GM19023 (cell line): ENCODE measurements around the gene USP12.
"Not testable (repeated sequence)": the region's sequence is repeated elsewhere in the genome, so short reads cannot be mapped to it uniquely, and the experiment has no call there.

Experiments used
- ATAC-seq: cut with Tn5 transposase; IDR thresholded peaks from one replicate; pipeline ENCODE4 v1.9.1; 2021; ENCODE audit warnings: mild to moderate bottlenecking, moderate library complexity; ENCODE audit not compliant: unreplicated experiment

Gene USP12

DNA sequence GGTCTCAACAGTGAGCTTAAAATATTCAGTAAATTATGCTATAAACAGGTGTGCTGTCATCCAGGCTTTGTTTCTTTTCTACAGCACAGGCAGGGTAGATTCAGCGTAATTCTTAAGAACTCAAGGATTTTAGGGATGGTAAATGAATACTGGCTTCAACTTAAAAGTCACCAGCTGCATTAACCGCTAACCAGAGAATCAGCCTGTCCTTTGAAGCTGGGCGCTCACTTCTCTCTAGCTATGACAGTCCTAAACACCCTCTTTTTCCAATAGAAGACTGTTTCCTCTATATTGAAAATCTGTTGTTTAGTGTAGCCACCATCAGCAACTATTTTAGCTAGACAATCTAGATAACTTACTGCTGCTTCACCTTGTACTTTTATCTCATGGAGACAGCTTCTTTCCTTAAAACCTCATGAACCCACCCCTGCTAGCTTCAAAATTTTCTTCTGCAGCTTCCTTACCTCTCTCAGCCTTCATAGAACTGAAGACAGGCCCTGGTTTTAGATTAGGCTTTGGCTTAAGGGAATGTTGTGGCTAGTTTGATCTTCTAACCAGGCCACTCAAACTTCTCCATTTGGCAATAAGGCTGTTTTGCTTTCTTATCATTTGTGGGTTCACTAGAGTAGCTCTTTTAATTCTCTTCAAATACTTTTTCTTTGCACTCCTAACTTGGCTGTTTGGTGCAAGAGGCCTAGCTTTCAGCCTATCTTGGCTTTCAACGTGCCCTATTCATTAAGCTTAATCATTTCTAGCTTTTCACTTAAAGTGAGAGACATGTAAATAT is 89.5 kb downstream of the USP12 start:
- no peak for ATAC-seq

DNA sequence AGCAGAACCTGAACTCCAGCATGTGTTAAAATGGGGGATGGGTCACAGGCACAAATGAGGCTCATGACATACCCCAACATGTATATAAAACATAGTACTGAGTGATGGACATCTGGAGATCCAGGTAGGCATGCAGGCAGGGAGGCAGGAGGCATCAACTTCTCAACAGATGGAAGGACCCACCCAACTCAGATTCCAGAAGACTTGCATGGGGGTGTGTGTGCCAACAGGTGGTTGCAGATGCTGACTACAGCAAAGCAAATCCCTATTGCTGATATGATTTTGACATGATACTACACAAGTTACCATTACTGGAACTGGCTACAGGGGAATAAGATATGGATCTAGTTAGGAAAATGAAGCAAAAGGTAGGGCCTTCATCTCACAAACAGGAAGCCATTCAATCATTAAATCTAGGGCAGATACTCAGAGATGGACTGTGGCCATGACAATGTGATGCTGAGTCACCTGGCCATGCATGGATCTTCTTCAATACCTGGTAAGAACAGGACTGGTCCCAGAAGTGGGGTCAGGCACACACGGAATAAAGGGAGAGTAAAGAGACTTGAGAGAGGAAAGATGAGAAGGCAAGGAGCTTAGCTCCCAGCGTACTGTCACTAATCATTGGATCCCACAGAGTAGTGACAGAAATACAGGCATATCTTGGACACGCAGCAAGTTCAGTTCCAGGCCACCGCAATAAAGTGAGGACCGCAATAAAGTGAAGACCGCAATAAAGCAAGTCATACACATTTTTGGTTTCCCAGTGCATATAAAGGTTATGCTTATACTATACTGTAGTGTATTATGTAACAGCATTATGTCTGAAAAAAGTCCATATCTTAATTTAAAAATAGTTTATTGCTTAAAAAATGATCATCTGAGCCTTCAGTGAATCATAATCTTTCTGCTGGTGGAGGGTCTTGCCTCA is 91.3 kb downstream of the USP12 start:
- no peak for ATAC-seq

DNA sequence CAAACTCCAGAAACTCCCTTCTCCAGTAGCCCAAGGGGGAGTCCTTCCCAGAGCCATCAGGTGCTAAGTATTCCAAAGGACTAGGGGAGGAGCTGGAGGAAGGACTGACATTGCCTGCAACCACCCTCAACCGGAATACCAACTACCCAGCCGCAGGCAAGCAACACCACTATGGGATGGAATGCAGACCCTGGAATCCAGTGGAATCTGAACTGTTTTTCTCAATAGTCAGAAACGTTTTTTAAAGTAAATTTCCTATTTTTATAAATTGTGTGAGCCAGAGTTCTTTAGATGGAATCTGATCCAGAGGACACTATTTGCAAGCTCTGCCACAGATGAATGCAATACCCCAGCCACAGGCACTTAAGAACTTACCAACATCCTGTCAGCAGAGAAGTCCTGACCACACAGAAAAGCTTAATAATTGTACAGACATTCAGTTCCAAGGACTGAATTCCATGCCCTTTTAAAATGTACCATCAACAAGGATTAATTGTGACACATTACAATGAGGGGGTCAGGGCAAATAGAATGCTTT is 92.1 kb downstream of the USP12 start:
- ATAC-seq: no peak

DNA sequence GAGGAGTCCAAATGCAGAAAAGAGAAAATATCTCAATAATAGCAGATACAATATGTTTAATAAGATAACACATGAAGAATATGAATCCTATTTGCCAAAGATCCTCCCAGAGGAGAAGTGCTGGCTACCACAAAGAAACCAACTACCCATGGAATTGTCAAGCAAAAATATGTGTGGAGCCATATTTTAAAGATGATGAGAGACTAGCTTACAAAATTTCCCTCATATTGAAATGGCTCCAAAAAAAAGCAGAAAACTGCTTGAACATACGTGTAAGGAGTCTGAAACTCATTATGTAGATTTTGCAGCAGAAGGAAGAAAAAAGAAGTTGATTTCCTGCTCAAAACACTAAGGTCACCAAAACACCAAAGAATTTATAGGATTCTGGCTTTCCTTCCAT is 94.2 kb downstream of the USP12 start:
- ATAC-seq: no peak

DNA sequence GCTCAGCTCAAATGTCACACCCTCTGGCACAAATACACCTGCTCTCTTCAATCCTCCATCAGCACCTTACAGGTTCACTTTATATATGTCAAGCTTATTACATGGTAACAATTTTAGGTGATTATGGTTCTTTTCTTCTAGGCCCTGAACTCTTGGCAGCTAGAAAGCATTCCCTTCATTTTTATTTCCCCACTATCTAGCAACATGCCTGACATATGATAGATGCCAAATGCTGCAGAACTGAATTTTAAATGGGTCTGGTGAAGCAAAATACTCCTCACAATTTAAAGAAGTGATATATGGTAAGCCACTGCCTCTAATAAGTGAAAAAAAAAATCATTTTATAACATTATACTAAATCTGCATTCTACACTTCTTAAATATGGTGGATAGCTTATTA is 95.2 kb downstream of the USP12 start:
- no peak for ATAC-seq

DNA sequence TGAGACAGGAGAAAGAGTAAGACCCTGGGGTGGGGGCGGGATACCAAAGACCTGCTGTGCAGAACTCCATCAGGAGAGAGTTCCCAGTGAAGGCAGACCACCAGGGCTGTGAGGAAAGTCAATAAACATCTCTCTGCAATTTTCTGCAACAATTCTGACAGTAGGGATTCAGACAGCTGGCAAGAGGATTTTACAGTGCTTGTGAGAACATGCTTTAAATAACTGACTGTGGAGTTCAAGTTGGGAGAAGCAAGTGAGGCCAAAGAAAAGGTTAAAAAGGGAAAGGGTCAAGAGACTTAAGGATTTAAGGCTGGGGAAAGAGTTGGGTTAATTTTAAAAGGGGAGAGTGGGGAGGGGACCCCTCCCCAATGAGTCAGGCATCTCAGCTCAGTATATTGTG is 98.4 kb downstream of the USP12 start:
- ATAC-seq: no peak

DNA sequence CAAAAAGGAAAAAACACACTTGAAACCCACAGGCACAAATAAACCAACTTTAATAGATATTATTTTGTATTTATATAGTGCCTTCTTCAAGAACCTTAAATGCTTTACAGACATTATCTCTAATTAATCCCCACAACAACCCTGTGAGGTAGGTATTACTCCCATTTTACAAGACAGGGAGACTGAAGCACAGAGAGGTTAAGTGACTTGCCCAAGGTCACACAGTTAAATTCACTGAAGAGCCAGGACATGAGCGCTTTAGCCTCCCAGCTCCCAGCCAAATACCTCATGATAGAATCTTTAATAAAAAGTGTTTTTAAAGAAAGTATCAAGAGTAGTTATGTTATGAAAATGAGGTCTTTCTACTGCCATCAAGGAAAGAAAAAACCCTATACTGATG is 105.5 kb downstream of the USP12 start:
- not testable (repeated sequence) for ATAC-seq

DNA sequence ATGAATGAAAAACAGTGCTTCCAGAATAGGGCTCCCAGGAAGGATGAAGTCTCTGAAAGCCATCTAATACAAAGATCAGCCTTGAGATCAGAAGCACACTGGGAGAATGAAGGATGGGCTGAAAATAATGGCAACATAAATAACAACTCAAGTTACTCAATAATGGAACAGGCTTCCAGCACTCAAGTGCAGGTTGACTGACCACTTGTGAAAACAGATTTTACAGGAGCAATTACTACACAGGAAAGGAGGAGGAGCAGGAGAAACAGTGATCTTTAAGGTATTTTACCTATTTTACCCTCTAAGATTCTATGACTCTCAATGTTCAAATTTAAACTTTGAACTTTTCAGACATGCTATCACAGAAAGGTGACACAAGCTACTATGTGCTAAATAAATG is 106.0 kb downstream of the USP12 start:
- ATAC-seq: no peak

DNA sequence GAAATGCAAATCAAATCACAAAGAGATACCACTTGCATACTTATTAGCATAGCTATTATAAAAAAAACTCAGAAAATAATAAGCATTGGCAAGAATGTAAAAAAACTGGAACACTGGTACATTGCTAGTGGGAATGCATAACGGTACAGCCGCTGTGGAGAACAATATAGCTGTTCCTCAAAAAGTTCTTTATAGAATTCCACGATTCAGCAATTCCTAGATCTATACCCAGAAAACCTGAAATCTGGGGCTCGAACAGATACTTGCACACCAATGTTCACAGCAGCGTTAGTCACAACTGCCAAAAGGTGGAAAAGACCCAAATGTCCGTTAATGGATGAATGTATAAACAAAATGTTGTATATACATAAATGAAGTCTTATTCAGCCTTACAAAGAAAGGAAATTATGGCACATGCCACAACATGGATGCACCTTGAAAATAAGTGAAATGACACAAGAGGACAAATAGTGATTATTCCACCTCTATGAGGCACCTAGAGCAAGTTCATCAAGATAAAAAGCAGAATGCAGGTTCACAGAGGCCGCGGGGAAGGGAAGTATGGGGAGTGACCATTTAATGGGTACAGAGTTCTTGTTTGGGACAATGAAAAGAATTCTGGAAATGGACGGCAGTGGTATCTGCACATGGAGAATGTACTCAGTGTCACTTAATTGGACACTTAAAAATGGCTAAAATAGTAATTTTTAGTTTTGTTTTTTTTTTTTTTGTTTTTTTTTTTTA is 107.2 kb downstream of the USP12 start:
- ATAC-seq: no peak

DNA sequence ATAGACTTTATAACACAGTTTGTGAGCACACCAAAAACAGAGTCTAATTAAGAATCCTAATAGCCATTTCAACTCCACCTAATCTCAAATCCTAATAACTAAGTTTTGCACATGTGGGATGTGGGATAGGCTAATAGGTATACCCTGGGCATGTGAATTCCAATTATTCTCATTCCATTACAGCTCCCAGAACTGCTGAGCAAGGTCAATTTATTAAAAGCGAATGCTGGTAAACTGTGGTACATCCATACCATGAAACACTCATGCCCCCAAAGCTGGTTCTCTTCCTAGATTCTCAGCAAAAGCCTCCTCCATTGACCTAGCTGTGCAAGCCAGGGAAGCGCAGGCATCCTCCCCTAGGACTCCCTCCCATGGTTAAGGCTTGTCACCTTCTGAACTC is 113.8 kb downstream of the USP12 start:
- ATAC-seq: no peak

DNA sequence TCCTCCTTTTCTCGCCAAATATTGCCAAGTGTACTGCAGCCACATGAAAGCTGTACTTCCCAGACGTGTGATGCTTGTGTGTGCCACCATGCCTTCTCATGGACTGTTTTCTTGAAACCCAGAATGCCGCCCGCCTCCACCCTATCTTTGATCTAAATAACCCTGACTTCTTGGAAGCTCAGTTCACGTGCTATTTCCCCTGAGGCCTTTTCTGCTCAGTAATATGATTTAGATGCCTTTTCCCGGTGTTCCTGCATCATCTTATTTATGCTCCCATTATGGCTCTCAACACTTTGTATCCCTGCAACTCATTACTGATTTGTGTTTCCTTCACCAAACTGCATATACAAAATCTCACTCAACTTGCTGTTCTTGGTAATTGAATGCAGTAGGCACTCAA is 116.1 kb downstream of the USP12 start:
- no peak for ATAC-seq

DNA sequence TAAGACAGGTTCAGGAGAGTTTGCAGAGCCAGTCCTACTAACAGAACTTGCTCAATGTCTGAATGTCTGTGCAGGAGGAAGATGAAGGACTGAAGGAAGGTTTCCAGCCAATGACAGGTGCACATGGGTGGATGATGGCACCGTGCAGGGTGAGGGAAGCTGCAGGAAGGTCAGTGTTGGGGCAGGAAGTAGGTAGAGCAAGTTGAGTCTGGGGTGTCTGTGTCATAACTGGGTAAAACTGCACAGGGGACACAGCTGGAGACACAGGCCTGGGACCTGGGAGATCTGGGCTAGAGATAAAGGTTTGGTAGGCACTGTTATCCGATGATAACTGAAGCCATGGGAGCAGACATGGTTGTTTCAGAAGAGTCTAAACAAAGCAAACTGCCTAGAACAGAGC is 116.9 kb downstream of the USP12 start:
- ATAC-seq: no peak

DNA sequence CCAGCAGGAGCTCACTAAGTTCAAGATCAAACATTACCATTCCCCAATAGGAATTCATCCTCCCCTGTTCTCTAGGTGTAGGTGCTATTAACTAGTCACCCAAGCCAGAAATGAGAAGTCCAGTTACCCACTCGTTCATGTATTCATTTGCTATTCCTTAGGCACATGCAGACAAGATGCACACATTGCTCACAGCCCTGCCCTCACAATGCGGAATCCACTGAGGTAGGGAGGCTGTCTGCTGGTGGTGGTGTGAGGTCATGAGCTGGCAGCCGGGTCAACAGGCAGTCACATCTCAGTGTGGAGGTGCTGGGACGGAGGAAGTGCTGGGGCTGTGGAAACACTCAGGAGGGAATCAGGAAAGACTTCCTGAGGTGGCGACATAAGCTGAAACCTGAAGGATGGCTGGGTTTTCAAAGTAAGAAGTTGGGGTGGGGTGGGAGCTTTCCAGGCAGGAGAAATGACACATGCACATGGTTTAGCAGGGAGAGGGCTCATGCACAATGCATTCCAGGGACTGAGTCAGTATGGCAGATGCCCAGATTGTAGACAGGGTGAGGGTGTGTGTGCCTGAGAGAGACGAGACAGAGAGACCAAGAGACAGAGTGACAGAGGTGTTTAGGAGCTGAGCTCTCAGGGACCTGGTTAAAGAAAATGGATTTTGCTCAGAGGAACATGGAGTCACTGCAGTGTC is 117.6 kb downstream of the USP12 start:
- no peak for ATAC-seq

DNA sequence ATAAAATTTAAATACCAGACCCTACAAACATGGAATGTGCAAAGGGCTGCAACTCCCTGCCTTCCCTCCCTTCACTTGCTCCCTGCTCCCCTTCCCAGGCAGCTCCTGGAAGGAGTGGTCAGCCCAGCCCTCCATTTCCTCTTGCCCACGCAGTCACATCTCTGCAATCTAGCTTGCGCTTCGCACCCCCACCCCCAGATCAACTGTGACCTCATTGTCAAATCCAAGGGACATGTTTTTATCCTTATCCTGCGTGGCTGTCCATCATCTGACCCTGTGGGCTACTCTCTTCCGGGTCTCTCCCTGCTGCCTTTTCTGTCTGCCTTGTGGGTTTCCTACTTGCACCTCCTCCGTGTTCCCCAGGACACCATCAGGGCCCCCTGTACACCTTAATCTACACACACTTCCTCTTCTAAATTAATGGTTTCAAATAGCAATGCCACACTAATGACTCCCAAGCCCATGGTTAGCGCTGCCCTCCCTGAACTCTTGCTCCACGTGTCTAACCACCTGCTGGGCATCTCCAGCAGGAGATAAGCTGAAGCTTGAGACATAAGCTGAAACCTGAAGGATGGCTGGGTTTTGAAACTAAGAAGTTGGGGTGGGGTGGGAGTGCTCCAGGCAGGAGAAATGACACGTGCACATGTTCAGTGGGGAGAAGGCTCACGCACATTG is 118.3 kb downstream of the USP12 start:
- no peak for ATAC-seq

DNA sequence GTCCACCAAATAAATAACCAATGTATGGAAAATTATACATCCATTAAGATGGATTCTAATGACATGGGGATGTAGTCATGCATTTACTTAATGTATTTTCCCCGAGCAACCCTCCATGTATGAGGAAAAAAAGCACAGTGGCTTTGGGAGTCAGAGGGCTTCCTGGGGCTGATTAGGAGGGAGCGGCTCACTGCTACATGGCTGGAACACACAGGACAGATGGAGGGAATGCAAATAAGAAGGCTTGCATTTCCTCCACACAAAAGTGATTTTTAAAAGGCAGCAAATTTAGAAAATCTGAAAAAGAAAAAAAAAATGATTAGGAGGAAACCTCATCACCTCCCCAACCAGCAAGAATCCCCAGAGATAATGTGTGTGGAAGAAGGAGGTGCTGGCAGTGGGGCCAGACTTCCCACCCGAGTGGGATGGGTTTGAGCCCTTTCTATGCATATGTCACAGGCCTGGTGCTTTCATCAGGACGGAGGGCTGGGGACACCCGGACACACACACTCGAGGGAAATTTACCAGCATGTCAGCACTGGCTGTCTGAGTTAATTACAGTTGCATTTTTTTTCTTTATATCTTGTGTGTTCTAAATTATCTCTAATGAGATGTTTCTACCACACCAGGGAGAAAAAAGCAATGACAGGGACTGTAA is 118.9 kb downstream of the USP12 start:
- no peak for ATAC-seq

DNA sequence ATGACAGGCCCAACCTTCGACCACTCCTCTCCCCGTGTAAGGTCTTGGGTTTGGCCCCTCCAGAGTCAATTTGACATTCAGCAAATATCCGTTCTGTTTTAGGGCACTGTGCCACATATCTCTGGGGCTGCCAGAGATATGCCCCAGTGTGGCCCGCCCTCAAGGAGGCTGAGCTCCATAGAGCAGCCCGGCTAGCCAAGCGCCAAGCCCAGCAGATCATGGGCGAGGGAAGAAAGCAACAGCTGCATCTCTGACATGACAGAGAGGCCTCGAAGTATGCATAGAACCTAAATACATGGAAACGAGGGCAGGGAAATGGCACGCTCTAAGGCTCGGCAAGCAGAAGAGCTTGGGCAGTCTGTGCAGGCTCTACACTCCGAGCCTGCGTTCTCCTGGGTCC is 124.5 kb downstream of the USP12 start:
- ATAC-seq: no peak

DNA sequence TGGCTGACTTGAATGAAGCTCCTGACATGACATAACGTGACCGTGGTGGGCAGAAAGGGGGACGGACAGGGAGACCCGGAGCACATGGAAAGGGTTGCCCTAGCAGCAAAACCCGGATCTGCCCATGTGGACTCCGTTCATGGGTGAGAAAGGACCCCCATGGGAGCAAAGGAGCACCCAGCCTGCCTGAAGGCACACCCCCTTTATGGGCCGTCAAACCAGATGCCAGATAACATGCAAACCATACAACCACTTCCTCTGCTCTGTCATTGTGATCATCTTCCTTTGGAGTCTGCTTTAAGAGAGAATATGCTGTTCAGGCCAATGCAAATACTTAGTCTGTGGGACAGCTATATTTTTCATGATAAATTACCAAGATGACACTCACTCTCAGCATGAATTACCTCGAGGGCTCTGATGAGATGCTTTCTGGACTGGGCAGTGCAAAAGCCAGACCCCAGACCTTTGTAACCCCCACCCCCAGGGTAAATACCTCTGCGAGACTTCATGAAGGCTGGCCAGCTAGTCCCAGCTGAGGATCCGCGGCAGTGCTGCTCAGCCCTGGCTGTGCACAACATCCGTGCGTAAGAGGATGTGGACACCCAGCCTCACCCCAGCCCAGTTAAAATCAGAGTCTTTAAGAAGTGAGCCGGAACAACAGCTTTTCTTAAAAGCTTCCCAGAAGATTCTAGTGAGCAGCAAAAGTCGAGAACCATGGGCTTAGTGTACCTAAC is 126.6 kb downstream of the USP12 start:
- peak; percentile 59 for ATAC-seq

DNA sequence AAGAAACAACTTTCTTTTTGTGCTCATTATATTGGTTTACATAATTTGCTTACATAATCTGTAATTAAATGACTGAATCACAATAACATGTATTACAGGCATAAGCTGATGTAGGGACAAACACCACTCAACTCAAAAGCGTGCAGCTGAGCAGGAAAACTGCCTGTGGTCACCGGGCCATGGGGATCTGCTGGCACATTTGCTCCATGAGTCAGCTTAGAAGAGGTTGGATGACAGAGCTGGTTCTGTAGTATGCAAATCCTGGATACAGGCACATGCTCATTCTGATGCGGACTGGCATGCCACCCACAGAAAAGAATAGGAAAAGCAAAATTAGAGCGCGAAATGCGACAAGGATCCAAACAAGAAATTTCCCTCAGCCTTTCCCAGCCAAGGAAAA is 128.6 kb downstream of the USP12 start:
- ATAC-seq: no peak

DNA sequence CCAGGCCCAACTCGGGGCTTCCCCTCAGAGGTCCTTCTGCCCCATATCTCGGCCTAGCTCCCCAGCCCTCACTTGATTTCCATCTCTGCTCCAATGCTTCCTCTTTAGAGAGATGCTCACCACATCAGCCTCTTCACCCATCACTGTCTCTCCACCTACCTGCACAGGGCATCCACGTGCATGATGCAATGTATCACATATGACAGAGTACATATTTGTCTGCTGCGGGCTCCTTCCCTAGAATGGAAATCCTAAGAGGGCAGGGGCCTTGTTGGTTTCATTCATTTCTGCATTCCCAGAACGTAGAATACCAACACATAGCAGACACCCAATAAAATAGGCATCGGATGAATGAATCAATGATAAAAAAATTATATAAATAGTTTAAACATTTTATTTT is 130.3 kb downstream of the USP12 start:
- ATAC-seq: no peak
